ENCODE data around the gene PHTF1.
A peak's percentile ranks its signal among the peaks of the same experiment; 100 is the strongest.

PHTF1 gene

DNA sequence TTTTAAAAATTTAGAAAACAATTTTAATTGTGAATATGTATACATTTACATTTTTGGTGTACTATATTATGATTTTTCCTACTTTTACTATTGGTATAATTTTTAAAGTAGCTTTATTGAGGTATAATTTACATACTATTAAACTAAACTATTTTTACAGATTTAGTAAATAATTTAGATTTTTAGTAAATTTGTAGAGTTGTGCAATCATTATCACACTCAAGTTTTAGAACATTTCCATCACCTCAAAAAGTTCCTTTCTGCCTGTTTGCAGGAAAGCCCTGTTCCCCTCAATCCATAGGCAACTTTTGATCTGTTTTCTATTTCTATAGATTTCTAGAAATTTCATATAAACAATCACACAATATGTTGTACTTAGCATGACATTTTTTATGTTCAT, 8.2 kb downstream of the PHTF1 start:
- TF ChIP-seq CTCF (IDR thresholded peaks at IDR 0.05; ENCODE audit: insufficient read depth, low read depth, low read length, missing control alignments), result no peak
- no peak for DNase-seq (ENCODE audit: low read depth)
- H3K4me3 ChIP-seq (ENCODE audit: low read depth, low read length), result no peak overlapping the region

DNA sequence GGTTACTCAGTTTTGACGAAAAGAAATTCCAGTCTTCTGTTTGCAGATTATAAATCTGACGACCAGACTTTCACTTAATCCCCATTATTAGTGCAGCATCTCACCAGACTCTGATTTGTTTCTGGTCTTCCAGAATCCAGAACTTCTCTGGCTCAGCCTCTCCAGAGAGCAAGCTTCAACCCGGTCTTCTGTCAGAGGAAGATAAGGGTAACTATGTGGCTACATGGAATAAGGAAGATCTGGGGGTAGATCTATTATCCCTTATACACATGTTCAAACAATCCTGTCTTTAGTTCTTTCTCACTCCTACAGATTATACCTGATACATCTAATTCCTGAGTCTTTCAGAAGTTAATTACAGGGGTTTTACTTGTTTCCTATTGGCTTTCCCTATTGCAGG, 9.9 kb downstream of the PHTF1 start:
- TF ChIP-seq CTCF (IDR thresholded peaks at IDR 0.05; ENCODE audit: insufficient read depth, low read depth, low read length, missing control alignments), result no peak
- no peak overlapping the region for H3K4me3 ChIP-seq (ENCODE audit: low read depth, low read length)
- no peak for DNase-seq (ENCODE audit: low read depth)

DNA sequence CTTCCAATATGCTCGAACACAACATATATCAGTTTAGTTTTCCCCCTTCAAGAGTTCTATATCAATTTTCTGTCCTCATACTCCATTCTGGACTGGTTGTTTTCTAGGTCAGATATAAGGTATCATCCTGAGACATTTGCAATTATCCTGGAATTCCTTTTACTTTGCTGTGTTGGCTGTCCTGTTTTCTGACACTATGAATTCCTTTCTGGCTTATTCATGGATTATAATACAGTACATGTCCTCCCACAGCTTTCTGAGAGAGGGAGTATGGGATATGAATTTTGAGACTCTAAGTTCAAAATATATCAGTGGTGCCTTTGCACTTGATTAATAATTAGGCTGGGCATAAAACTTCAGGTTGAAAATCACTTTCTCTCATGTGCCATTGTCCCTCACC, 11.9 kb downstream of the PHTF1 start:
- DNase-seq (ENCODE audit: low read depth), result no peak
- TF ChIP-seq CTCF (IDR thresholded peaks at IDR 0.05; ENCODE audit: insufficient read depth, low read depth, low read length, missing control alignments), result no peak
- H3K4me3 ChIP-seq (ENCODE audit: low read depth, low read length), result no peak overlapping the region

DNA sequence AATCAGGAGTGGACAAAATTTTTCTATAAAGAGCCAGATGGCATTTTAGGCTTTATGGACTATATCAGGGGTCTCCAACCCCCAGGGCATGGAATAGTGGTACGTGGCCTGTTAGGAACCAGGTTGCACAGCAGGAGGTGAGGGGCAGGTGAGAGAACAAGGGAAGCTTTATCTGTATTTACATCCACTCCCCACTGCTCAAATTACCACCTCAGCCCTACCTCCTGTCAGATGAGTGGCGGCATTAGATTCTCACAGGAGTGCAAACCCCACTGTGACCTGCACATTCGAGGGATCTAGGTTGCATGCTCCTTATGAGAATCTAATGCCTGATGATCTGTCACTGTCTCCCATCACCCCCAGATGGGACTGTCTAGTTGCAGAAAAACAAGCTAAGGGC, 13.9 kb downstream of the PHTF1 start:
- H3K4me3 ChIP-seq (ENCODE audit: low read depth, low read length), result no peak overlapping the region
- DNase-seq (ENCODE audit: low read depth), result no peak
- no peak for TF ChIP-seq CTCF (IDR thresholded peaks at IDR 0.05; ENCODE audit: insufficient read depth, low read depth, low read length, missing control alignments)

DNA sequence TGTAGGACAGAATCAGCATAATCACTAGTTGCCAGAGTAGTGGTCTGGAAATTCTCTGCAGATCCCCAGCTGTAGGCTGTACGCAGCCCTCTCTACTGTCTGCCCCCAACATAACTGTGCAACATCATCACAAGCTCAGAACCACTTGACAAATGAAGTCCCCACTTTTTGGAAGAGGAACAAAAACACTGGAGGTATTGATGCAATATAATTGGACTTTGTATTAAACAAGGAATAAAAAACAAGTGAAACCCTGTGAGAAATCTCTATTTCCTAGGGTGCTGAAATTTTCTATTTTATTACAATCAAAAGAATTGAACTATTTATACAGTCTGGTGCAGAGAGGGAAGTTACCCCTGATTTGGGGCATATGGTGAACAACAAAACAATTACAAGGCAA, 15.2 kb downstream of the PHTF1 start:
- no peak for DNase-seq (ENCODE audit: low read depth)
- no peak overlapping the region for H3K4me3 ChIP-seq (ENCODE audit: low read depth, low read length)
- no peak for TF ChIP-seq CTCF (IDR thresholded peaks at IDR 0.05; ENCODE audit: insufficient read depth, low read depth, low read length, missing control alignments)

- peak; percentile 5 for DNase-seq (ENCODE audit: low read depth)
- TF ChIP-seq CTCF (IDR thresholded peaks at IDR 0.05; ENCODE audit: insufficient read depth, low read depth, low read length, missing control alignments), result no peak
- H3K4me3 ChIP-seq (ENCODE audit: low read depth, low read length), result no peak overlapping the region
Measured at GRCh38 chr1:113742515-113742914, 16.8 kb downstream of the PHTF1 start.

DNA sequence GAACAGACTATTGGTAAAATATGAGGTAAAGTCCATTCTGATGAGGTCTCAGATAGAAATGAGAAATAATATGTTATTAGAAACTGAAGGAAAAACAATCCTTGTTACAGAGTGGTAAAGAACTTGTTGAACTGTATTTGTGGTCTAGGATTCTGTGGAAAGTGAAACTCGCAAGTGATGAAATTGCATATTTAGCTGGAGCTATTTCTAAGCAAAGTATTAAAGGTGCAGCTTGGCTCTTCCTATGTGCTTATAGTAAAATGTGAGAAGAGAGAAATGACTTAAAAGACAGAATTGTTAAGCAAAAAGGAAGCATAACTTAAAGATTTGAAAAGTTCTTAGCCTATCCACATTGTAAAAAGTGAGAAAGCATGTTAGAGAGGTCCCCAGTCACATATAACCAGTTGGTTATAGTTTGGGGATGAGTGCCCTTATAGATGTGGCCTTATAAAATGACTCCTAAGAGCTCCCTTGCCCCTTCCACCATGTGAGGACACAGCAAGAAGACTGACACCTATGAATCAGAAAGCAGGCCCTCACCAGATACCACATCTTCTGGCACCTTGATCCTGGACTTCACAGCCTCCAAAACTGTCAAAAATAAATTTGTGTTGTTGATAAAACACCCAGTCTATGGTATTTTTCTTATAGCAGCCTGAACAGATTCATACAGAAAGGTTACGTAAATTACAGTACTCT, 24.8 kb downstream of the PHTF1 start:
- peak; percentile 10 for DNase-seq (ENCODE audit: low read depth)

More for the DNA sequence above, 24.8 kb downstream of the PHTF1 start:
- no peak overlapping the region for H3K4me3 ChIP-seq (ENCODE audit: low read depth, low read length)
- no peak for TF ChIP-seq CTCF (IDR thresholded peaks at IDR 0.05; ENCODE audit: insufficient read depth, low read depth, low read length, missing control alignments)
